PC-9 (cell line): Measurements from ENCODE around the gene GIT1. TPM values are rescaled to one million over a fixed set of nuclear protein-coding genes. Genes with fewer than 3 reads are reported as not detected.

ENCODE experiments used
- BruUV-seq: library from RNA; stranded (reverse); fragments of 400-500 nt; replicated peaks from 2 replicates; lab custom pipeline; 2021; lab: Mats Ljungman, UMichigan
- CTCF ChIA-PET: fragments of 300-600 bp; sonication (Branson Sonifier 250); formaldehyde crosslinking; loops from one replicate; lab custom pipeline; 2022; ENCODE audit warnings: antibody characterized with exemption; lab: Charles Lee
- POLR2A ChIA-PET: fragments of 300-600 bp; sonication (Branson Sonifier 250); formaldehyde crosslinking; loops from one replicate; lab custom pipeline; 2022; ENCODE audit warnings: antibody characterized with exemption; ENCODE audit not compliant: unreplicated experiment; lab: Charles Lee
- DNase-seq, 2 experiments: peaks; one replicate each; pipeline versions ENCODE4 v3.0.0 to v3.0.0-alpha.2; 2015 to 2022; ENCODE audit warnings: mixed read lengths in 1 of 2
- H2AFZ ChIP-seq: fragments of 200-600 bp; sonication (generic); 2 replicates; pipeline ENCODE4 v1.8.1; 2017; ENCODE audit warnings: antibody characterized with exemption
- H3F3A ChIP-seq: fragments of 200-600 bp; sonication (generic); 2 replicates; pipeline ENCODE4 v1.8.1; 2017; ENCODE audit warnings: antibody characterized with exemption, mild to moderate bottlenecking, low read depth; ENCODE audit not compliant: insufficient read depth
- H3K27ac ChIP-seq: fragments of 200-600 bp; sonication (generic); 2 replicates; pipeline ENCODE4 v1.6.1; 2016; ENCODE audit warnings: mixed run types
- H3K27me3 ChIP-seq: fragments of 200-600 bp; sonication (generic); 2 replicates; pipeline ENCODE4 v1.6.1; 2016; ENCODE audit warnings: low read depth, mixed run types; ENCODE audit not compliant: insufficient read depth
- H3K36me3 ChIP-seq: fragments of 200-600 bp; sonication (generic); 2 replicates; pipeline ENCODE4 v1.6.1; 2016; ENCODE audit warnings: low read depth, mixed run types
- H3K4me1 ChIP-seq: fragments of 200-600 bp; sonication (generic); replicated peaks from 2 replicates; pipeline ENCODE4 v1.6.1; 2016; ENCODE audit warnings: mixed run types; ENCODE audit not compliant: insufficient read depth
- H3K4me2 ChIP-seq: fragments of 200-600 bp; sonication (generic); 2 replicates; pipeline ENCODE4 v1.6.1; 2017; ENCODE audit warnings: mixed run types
- H3K4me3 ChIP-seq: fragments of 200-600 bp; sonication (generic); 2 replicates; pipeline ENCODE4 v1.6.1; 2016; ENCODE audit warnings: mixed run types
- H3K79me2 ChIP-seq: fragments of 200-600 bp; sonication (generic); 2 replicates; pipeline ENCODE4 v1.6.1; 2017; ENCODE audit warnings: low read depth, mixed run types
- H3K9me2 ChIP-seq: fragments of 200-600 bp; sonication (generic); 2 replicates; pipeline ENCODE4 v1.8.1; 2017; ENCODE audit warnings: mild to moderate bottlenecking; ENCODE audit not compliant: insufficient read depth
- H3K9me3 ChIP-seq: fragments of 200-600 bp; sonication (generic); 2 replicates; pipeline ENCODE4 v1.8.1; 2016; ENCODE audit warnings: low read depth; ENCODE audit not compliant: insufficient read depth
- H4K20me1 ChIP-seq: fragments of 200-600 bp; sonication (generic); 2 replicates; pipeline ENCODE4 v1.8.1; 2017; ENCODE audit not compliant: insufficient read depth
- EZH2 ChIP-seq: fragments of 200-600 bp; sonication (generic); IDR thresholded peaks from 2 replicates; pipeline ENCODE4 v1.8.0; 2017; ENCODE audit warnings: antibody characterized with exemption, low read depth
- intact Hi-C: fragments of 100-400 bp; cut with micrococcal nuclease; formaldehyde crosslinking; loops from one replicate; pipeline ENCODE4 v1.10.0; 2022; ENCODE audit not compliant: unreplicated experiment
- total RNA-seq: library from RNA; stranded (reverse); gene quantifications from 2 replicates; pipeline ENCODE4 v1.2.3, GENCODE V29; 2021
- TF ChIP-seq, protein P1 (sequence below): fragments of 200-600 bp; sonication (generic); conservative IDR thresholded peaks from 2 replicates; pipeline ENCODE4 v1.6.1; 2017; ENCODE audit warnings: mixed run types, antibody characterized with exemption, mild to moderate bottlenecking, moderate library complexity

The GIT1 gene
- total RNA-seq, 1 experiment from 2014 or later = 84.8 TPM

GRCh38 chr17:29586676-29587469 is 2.6 kb downstream of the GIT1 start:
- H4K20me1 ChIP-seq = peaks cover 14% of the 10 kb centered on the region
- no peaks in the 10 kb centered on the region for H3K36me3 ChIP-seq
- CTCF ChIA-PET = no interaction called here
- H3K9me2 ChIP-seq = no peaks in the 10 kb centered on the region
- no peak overlapping the region for H2AFZ ChIP-seq
- TF ChIP-seq EZH2 = no peak
- TF ChIP-seq, protein P1, sequence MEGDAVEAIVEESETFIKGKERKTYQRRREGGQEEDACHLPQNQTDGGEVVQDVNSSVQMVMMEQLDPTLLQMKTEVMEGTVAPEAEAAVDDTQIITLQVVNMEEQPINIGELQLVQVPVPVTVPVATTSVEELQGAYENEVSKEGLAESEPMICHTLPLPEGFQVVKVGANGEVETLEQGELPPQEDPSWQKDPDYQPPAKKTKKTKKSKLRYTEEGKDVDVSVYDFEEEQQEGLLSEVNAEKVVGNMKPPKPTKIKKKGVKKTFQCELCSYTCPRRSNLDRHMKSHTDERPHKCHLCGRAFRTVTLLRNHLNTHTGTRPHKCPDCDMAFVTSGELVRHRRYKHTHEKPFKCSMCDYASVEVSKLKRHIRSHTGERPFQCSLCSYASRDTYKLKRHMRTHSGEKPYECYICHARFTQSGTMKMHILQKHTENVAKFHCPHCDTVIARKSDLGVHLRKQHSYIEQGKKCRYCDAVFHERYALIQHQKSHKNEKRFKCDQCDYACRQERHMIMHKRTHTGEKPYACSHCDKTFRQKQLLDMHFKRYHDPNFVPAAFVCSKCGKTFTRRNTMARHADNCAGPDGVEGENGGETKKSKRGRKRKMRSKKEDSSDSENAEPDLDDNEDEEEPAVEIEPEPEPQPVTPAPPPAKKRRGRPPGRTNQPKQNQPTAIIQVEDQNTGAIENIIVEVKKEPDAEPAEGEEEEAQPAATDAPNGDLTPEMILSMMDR = no peak
- no peak overlapping the region for H3K4me3 ChIP-seq
- H3K27ac ChIP-seq = no peak overlapping the region
- POLR2A ChIA-PET = no interaction called here
- DNase-seq = peak in 1 of 2 experiments; percentile 28
- H3K4me2 ChIP-seq = peak overlapping the region; percentile 86
- no peaks in the 10 kb centered on the region for H3K27me3 ChIP-seq
- peaks cover 20% of the 10 kb centered on the region; the same call in 1 of the 2 replicates for H3F3A ChIP-seq
- H3K79me2 ChIP-seq = peaks cover 48% of the 10 kb centered on the region
- H3K4me1 ChIP-seq = peaks cover 24% of the 10 kb centered on the region
- H3K9me3 ChIP-seq = no peaks in the 10 kb centered on the region
- intact Hi-C loops = no loop called here
- no TSS peak for BruUV-seq

DNA sequence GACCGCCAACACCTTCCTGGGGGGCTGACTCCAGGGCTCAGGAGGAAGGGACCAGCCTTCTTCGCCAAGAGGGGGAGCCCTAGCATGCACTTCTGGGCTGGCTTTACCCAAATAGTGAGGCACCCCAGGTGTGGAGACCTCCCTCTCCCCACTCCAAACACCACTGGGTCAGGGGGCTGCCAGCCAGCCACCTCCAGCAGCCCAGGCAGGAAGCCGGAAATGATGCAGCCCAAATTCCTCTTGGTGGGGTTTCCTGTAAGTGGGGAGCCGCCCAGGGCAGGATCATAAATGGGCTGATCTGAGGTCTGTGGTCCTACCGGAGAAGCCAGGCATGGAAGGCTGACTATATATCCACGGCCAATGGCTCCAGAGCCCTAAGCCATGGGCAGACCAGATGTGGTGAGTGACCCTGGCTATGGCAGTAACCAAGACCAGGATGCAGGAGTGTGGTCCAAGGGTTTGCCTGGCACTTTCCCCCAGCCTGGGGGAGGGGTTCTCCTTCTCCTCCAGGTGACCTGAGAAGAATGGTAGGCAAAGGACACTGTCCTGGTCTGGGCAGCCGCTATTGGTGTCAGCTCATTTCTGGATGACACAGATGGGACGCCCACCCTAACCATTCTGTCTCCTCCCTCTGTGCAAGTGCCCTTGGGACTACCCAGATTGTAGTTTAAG is 4.2 kb downstream of the GIT1 start:
- H3F3A ChIP-seq = peaks cover 5% of the 10 kb centered on the region; the same call in 1 of the 2 replicates
- H2AFZ ChIP-seq = no peak overlapping the region
- no TSS peak for BruUV-seq
- DNase-seq = peak in 1 of 2 experiments; percentile 26
- ChIA-PET CTCF (interaction anchor here (0.6 kb wide), 1 partner anchor 54 kb away, joined by 3 read pairs; no protein-coding TSS in a partner anchor), POLR2A (interaction anchor here (0.6 kb wide), 1 partner anchor 319 kb away, joined by 5 read pairs; no protein-coding TSS in a partner anchor)
- no peaks in the 10 kb centered on the region for H3K27me3 ChIP-seq
- peaks cover 14% of the 10 kb centered on the region for H4K20me1 ChIP-seq
- TF ChIP-seq, protein P1 = no peak; the same call in 1 of the 2 replicates
- no peak for TF ChIP-seq EZH2
- peaks cover 48% of the 10 kb centered on the region for H3K79me2 ChIP-seq
- peaks cover 19% of the 10 kb centered on the region for H3K4me1 ChIP-seq
- intact Hi-C loops = no loop called here
- H3K4me3 ChIP-seq = no peak overlapping the region
- H3K27ac ChIP-seq = no peak overlapping the region
- no peaks in the 10 kb centered on the region for H3K36me3 ChIP-seq
- no peak overlapping the region for H3K4me2 ChIP-seq
- no peaks in the 10 kb centered on the region for H3K9me2 ChIP-seq
- no peaks in the 10 kb centered on the region for H3K9me3 ChIP-seq

GRCh38 chr17:29584452-29585079 is 4.9 kb downstream of the GIT1 start:
- H3K9me3 ChIP-seq = no peaks in the 10 kb centered on the region
- no peak overlapping the region for H2AFZ ChIP-seq
- no TSS peak for BruUV-seq
- H3F3A ChIP-seq = no peaks in the 10 kb centered on the region
- no peaks in the 10 kb centered on the region for H3K36me3 ChIP-seq
- no peak overlapping the region for H3K4me3 ChIP-seq
- peaks cover 13% of the 10 kb centered on the region; the same call in 1 of the 2 replicates for H3K4me1 ChIP-seq
- DNase-seq = peak in 1 of 2 experiments; percentile 3
- H4K20me1 ChIP-seq = peaks cover 14% of the 10 kb centered on the region
- POLR2A ChIA-PET = no interaction called here
- H3K27ac ChIP-seq = no peak overlapping the region
- CTCF ChIA-PET = no interaction called here
- no peaks in the 10 kb centered on the region for H3K27me3 ChIP-seq
- intact Hi-C loops = no loop called here
- TF ChIP-seq EZH2 = no peak
- TF ChIP-seq, protein P1 = no peak
- no peaks in the 10 kb centered on the region for H3K9me2 ChIP-seq
- peaks cover 48% of the 10 kb centered on the region for H3K79me2 ChIP-seq
- H3K4me2 ChIP-seq = no peak overlapping the region
